Ascending aorta (tissue), 2 donors: ENCODE data around the gene UNC13A. TPM values are rescaled to one million over a fixed set of nuclear protein-coding genes. Genes with fewer than 3 reads are reported as not detected.

Experiments
- DNase-seq, 2 donors: peaks; one replicate each; pipeline ENCODE4 v3.0.0-alpha.2; 2019; ENCODE audit warnings: low spot score in 2 of 2
- H3K27ac ChIP-seq, 2 donors: fragments of 200-600 bp; sonication (generic); one replicate each; pipeline ENCODE4 v1.5.1; 2016 to 2017; ENCODE audit warnings: mild to moderate bottlenecking in 1 of 2
- H3K27me3 ChIP-seq: fragments of 200-600 bp; sonication (generic); one replicate; pipeline ENCODE4 v1.5.1; 2017
- H3K36me3 ChIP-seq, 2 donors: fragments of 200-600 bp; sonication (generic); one replicate each; pipeline ENCODE4 v1.5.1; 2016
- H3K4me1 ChIP-seq, 2 donors: fragments of 200-600 bp; sonication (generic); one replicate each; pipeline ENCODE4 v1.5.1; 2016 to 2017; ENCODE audit warnings: mild to moderate bottlenecking in 1 of 2
- H3K4me3 ChIP-seq, 2 donors: fragments of 200-600 bp; sonication (generic); one replicate each; pipeline ENCODE4 v1.5.1; 2016 to 2017; ENCODE audit warnings: mild to moderate bottlenecking in 1 of 2
- H3K9me3 ChIP-seq, 2 donors: fragments of 200-600 bp; sonication (generic); one replicate each; pipeline ENCODE4 v1.5.1; 2016
- CTCF ChIP-seq, 3 experiments: fragments of 200-600 bp in 2 of 3; fragments of 450-650 bp in 1 of 3; sonication (generic) in 2 of 3; IDR thresholded peaks; one replicate each; pipeline ENCODE4 v1.5.1; 2016 to 2019; ENCODE audit warnings: antibody characterized with exemption in 3 of 3, mild to moderate bottlenecking in 1 of 3, moderate library complexity in 1 of 3
- intact Hi-C: fragments of 100-400 bp; cut with DNase I; formaldehyde crosslinking; loops from one replicate; pipeline ENCODE4 v1.15.1; 2023
- total RNA-seq: library from RNA; depleted of rRNA; stranded (reverse); fragments of >200 nt; gene quantifications from one replicate; pipeline ENCODE4 v1.1.0, GENCODE V29; 2016

The UNC13A gene
- total RNA-seq, 1 donor from 2014 or later, result 2.2 TPM

GRCh38 chr19:17616686-17616960, 71.5 kb downstream of the UNC13A start:
- DNase-seq, result no peak
- no peak for TF ChIP-seq CTCF (IDR thresholded peaks at IDR 0.05)
- peaks cover 0 to 3% of the 10 kb centered on the region in 2 donors for H3K4me1 ChIP-seq
- no peaks in the 10 kb centered on the region for H3K36me3 ChIP-seq
- no peaks in the 10 kb centered on the region for H3K9me3 ChIP-seq
- H3K27me3 ChIP-seq, result no peaks in the 10 kb centered on the region
- intact Hi-C loops, result no loop called here
- no peak overlapping the region for H3K27ac ChIP-seq
- peak overlapping the region in 1 of 2 donors; percentile 54 for H3K4me3 ChIP-seq

- H3K27me3 ChIP-seq, result no peaks in the 10 kb centered on the region
- no peak for DNase-seq
- peaks cover 0 to 3% of the 10 kb centered on the region in 2 donors for H3K4me1 ChIP-seq
- H3K27ac ChIP-seq, result no peak overlapping the region
- no peak for TF ChIP-seq CTCF (IDR thresholded peaks at IDR 0.05)
- no peaks in the 10 kb centered on the region for H3K36me3 ChIP-seq
- intact Hi-C loops, result no loop called here
- peak overlapping the region in 1 of 2 donors; percentile 54 for H3K4me3 ChIP-seq
- H3K9me3 ChIP-seq, result no peaks in the 10 kb centered on the region
These were observed 72.1 kb downstream of the UNC13A start for GRCh38 chr19:17615889-17616685.

GRCh38 chr19:17614476-17614875, 73.7 kb downstream of the UNC13A start:
- Histone ChIP-seq H3K36me3 (no peaks in the 10 kb centered on the region), H3K27ac (no peak overlapping the region), H3K27me3 (no peaks in the 10 kb centered on the region), H3K4me1 (peaks cover 0 to 3% of the 10 kb centered on the region in 2 donors), H3K9me3 (no peaks in the 10 kb centered on the region), H3K4me3 (no peak overlapping the region)
- intact Hi-C loops, result no loop called here
- no peak for DNase-seq
- no peak for TF ChIP-seq CTCF (IDR thresholded peaks at IDR 0.05)

- H3K9me3 ChIP-seq, result no peaks in the 10 kb centered on the region
- intact Hi-C loops, result no loop called here
- H3K27me3 ChIP-seq, result no peaks in the 10 kb centered on the region
- H3K4me3 ChIP-seq, result no peak overlapping the region
- H3K27ac ChIP-seq, result no peak overlapping the region
- no peaks in the 10 kb centered on the region for H3K36me3 ChIP-seq
- no peak for TF ChIP-seq CTCF (IDR thresholded peaks at IDR 0.05)
- H3K4me1 ChIP-seq, result peaks cover 0 to 3% of the 10 kb centered on the region in 2 donors
- DNase-seq, result no peak
These were observed 76.5 kb downstream of the UNC13A start for GRCh38 chr19:17611462-17612244.

- H3K27me3 ChIP-seq, result no peaks in the 10 kb centered on the region
- no peak for TF ChIP-seq CTCF (IDR thresholded peaks at IDR 0.05)
- no peak overlapping the region for H3K27ac ChIP-seq
- H3K4me3 ChIP-seq, result no peak overlapping the region
- H3K9me3 ChIP-seq, result no peaks in the 10 kb centered on the region
- DNase-seq, result no peak
- intact Hi-C loops, result no loop called here
- H3K36me3 ChIP-seq, result no peaks in the 10 kb centered on the region
- peaks cover 0 to 3% of the 10 kb centered on the region in 2 donors for H3K4me1 ChIP-seq
These were observed 77.8 kb downstream of the UNC13A start for GRCh38 chr19:17610384-17610783.
